ENCODE measurements around the gene PCDHA6. TPM values are rescaled to one million over a fixed set of nuclear protein-coding genes. Genes with fewer than 3 reads are reported as not detected.
"Not testable (repeated sequence)": the region's sequence is repeated elsewhere in the genome, so short reads cannot be mapped to it uniquely, and the experiment has no call there.

Gene PCDHA6
- total RNA-seq, 2 experiments from 2014 or later: not detected

GRCh38 chr5:140785905-140786686, 41.7 kb upstream of the PCDHA6 start, which contains the start of gene PCDHA1:
PCDHA1 (plus strand) TSS chr5:140786140.
- H3K27ac Mint-ChIP-seq: no peak within 1 kb of the TSS
- no peak for TF ChIP-seq CTCF (IDR thresholded peaks at IDR 0.05)
- Histone ChIP-seq H3K27ac (ENCODE audit: low read depth in 1 of 2, low read length in 2 of 2) (no peak within 1 kb of the TSS), H3K4me1 (ENCODE audit: insufficient read depth, low read length) (no peaks in the 10 kb centered on the region), H3K4me3 (ENCODE audit: low read length) (no peak within 1 kb of the TSS), H3K27me3 (ENCODE audit: control insufficient read depth in 1 of 2, insufficient read depth in 2 of 2, low read length in 2 of 2) (peaks cover 21% of the 10 kb centered on the region in 2 experiments), H3K9me3 (ENCODE audit: control insufficient read depth in 1 of 2, insufficient read depth in 1 of 2, low read length in 2 of 2) (peaks cover 47 to 90% of the 10 kb centered on the region in 2 experiments), H3K36me3 (ENCODE audit: insufficient read depth, low read length) (no peaks in the 10 kb centered on the region)
- H3K36me3 Mint-ChIP-seq (ENCODE audit: low read depth): peaks cover 40% of the 10 kb centered on the region
- H3K27me3 Mint-ChIP-seq: peaks cover 72% of the 10 kb centered on the region
- peaks cover 25% of the 10 kb centered on the region for H3K9me3 Mint-ChIP-seq
- CTCF ChIA-PET: no interaction called here
- no peak within 1 kb of the TSS for H3K4me3 Mint-ChIP-seq
- POLR2A ChIA-PET: no interaction called here
- DNase-seq: no peak
- no peaks in the 10 kb centered on the region for H3K4me1 Mint-ChIP-seq (ENCODE audit: low read depth)
- intact Hi-C loops (cut with DNase I, micrococcal nuclease): no loop called here
- ATAC-seq (ENCODE audit: poor library complexity): no peak

- POLR2A ChIA-PET; H3K36me3 ChIP-seq (ENCODE audit: insufficient read depth, low read length); H3K4me1 Mint-ChIP-seq (ENCODE audit: low read depth); H3K4me3 ChIP-seq (ENCODE audit: low read length); H3K27ac Mint-ChIP-seq; H3K27ac ChIP-seq (ENCODE audit: low read depth in 1 of 2, low read length in 2 of 2); DNase-seq; H3K4me1 ChIP-seq (ENCODE audit: insufficient read depth, low read length); H3K4me3 Mint-ChIP-seq; intact Hi-C loops (cut with DNase I, micrococcal nuclease); ATAC-seq (ENCODE audit: poor library complexity); CTCF ChIA-PET: not testable (repeated sequence)
- Mint-ChIP-seq H3K27me3 (peaks cover 76% of the 10 kb centered on the region), H3K36me3 (ENCODE audit: low read depth) (peaks cover 43% of the 10 kb centered on the region), H3K9me3 (peaks cover 22% of the 10 kb centered on the region)
- Histone ChIP-seq H3K9me3 (ENCODE audit: control insufficient read depth in 1 of 2, insufficient read depth in 1 of 2, low read length in 2 of 2) (peaks cover 42 to 77% of the 10 kb centered on the region in 2 experiments), H3K27me3 (ENCODE audit: control insufficient read depth in 1 of 2, insufficient read depth in 2 of 2, low read length in 2 of 2) (peaks cover 21% of the 10 kb centered on the region in 2 experiments)
These were observed 40.3 kb upstream of the PCDHA6 start for GRCh38 chr5:140787422-140787821.

- peaks cover 76% of the 10 kb centered on the region for H3K27me3 Mint-ChIP-seq
- H3K27ac Mint-ChIP-seq; H3K4me1 ChIP-seq (ENCODE audit: insufficient read depth, low read length); DNase-seq; H3K4me3 Mint-ChIP-seq; ATAC-seq (ENCODE audit: poor library complexity); H3K4me3 ChIP-seq (ENCODE audit: low read length); CTCF ChIA-PET; H3K36me3 ChIP-seq (ENCODE audit: insufficient read depth, low read length); H3K4me1 Mint-ChIP-seq (ENCODE audit: low read depth); POLR2A ChIA-PET; H3K27ac ChIP-seq (ENCODE audit: low read depth in 1 of 2, low read length in 2 of 2); intact Hi-C loops (cut with DNase I, micrococcal nuclease): not testable (repeated sequence)
- peaks cover 36 to 76% of the 10 kb centered on the region in 2 experiments for H3K9me3 ChIP-seq (ENCODE audit: control insufficient read depth in 1 of 2, insufficient read depth in 1 of 2, low read length in 2 of 2)
- peaks cover 25% of the 10 kb centered on the region in 2 experiments for H3K27me3 ChIP-seq (ENCODE audit: control insufficient read depth in 1 of 2, insufficient read depth in 2 of 2, low read length in 2 of 2)
- peaks cover 22% of the 10 kb centered on the region for H3K9me3 Mint-ChIP-seq
- peaks cover 43% of the 10 kb centered on the region for H3K36me3 Mint-ChIP-seq (ENCODE audit: low read depth)
These were observed 39.8 kb upstream of the PCDHA6 start for GRCh38 chr5:140787849-140788504.

GRCh38 chr5:140791089-140791488, 36.7 kb upstream of the PCDHA6 start:
- peaks cover 14% of the 10 kb centered on the region for H3K9me3 Mint-ChIP-seq
- ATAC-seq (ENCODE audit: poor library complexity) (no peak), DNase-seq (no peak)
- no peaks in the 10 kb centered on the region for H3K4me1 Mint-ChIP-seq (ENCODE audit: low read depth)
- no peak for TF ChIP-seq CTCF (IDR thresholded peaks at IDR 0.05)
- peaks cover 43 to 75% of the 10 kb centered on the region in 2 experiments for H3K9me3 ChIP-seq (ENCODE audit: control insufficient read depth in 1 of 2, insufficient read depth in 1 of 2, low read length in 2 of 2)
- H3K36me3 ChIP-seq (ENCODE audit: insufficient read depth, low read length): no peaks in the 10 kb centered on the region
- ChIA-PET POLR2A (no interaction called here), CTCF (no interaction called here)
- H3K4me3 ChIP-seq (ENCODE audit: low read length): no peak overlapping the region
- H3K4me1 ChIP-seq (ENCODE audit: insufficient read depth, low read length): no peaks in the 10 kb centered on the region
- no peak overlapping the region for H3K27ac Mint-ChIP-seq
- H3K27me3 Mint-ChIP-seq: peaks cover 78% of the 10 kb centered on the region
- H3K27me3 ChIP-seq (ENCODE audit: control insufficient read depth in 1 of 2, insufficient read depth in 2 of 2, low read length in 2 of 2): peaks cover 30 to 33% of the 10 kb centered on the region in 2 experiments
- intact Hi-C loops (cut with DNase I, micrococcal nuclease): no loop called here
- no peak overlapping the region for H3K27ac ChIP-seq (ENCODE audit: low read depth in 1 of 2, low read length in 2 of 2)
- H3K4me3 Mint-ChIP-seq: no peak overlapping the region
- peaks cover 36% of the 10 kb centered on the region for H3K36me3 Mint-ChIP-seq (ENCODE audit: low read depth)
